GM21825 (cell line): Measurements from ENCODE around the gene ENPEP.
"Not testable (repeated sequence)": the region's sequence is repeated elsewhere in the genome, so short reads cannot be mapped to it uniquely, and the experiment has no call there.

Source experiments
- ATAC-seq: cut with Tn5 transposase; IDR thresholded peaks from one replicate; pipeline ENCODE4 v1.9.1; 2021; ENCODE audit warnings: mild to moderate bottlenecking, moderate library complexity; ENCODE audit not compliant: unreplicated experiment

ENPEP gene

GRCh38 chr4:110483516-110483915 is 7.6 kb downstream of the ENPEP start:
- ATAC-seq, result no peak

- ATAC-seq, result peak; percentile 99
These were observed 8.1 kb downstream of the ENPEP start for GRCh38 chr4:110484029-110484428.

GRCh38 chr4:110484767-110485166 is 8.8 kb downstream of the ENPEP start:
- ATAC-seq, result no peak

GRCh38 chr4:110485452-110485851 is 9.5 kb downstream of the ENPEP start:
- no peak for ATAC-seq

- no peak for ATAC-seq
These were observed 10.3 kb downstream of the ENPEP start for GRCh38 chr4:110486256-110486655.

GRCh38 chr4:110486850-110487249 is 10.9 kb downstream of the ENPEP start:
- ATAC-seq, result not testable (repeated sequence)

GRCh38 chr4:110487873-110488272 is 11.9 kb downstream of the ENPEP start:
- no peak for ATAC-seq

- no peak for ATAC-seq
These were observed 14.1 kb downstream of the ENPEP start for GRCh38 chr4:110489901-110490508.

- ATAC-seq, result no peak
These were observed 16.6 kb downstream of the ENPEP start for GRCh38 chr4:110492522-110492921.

GRCh38 chr4:110493520-110493919 is 17.6 kb downstream of the ENPEP start:
- no peak for ATAC-seq

- no peak for ATAC-seq
These were observed 22.5 kb downstream of the ENPEP start for GRCh38 chr4:110498420-110498819.

GRCh38 chr4:110499126-110499525 is 23.2 kb downstream of the ENPEP start:
- no peak for ATAC-seq

- ATAC-seq, result no peak
These were observed 25.9 kb downstream of the ENPEP start for GRCh38 chr4:110501826-110502225.

- no peak for ATAC-seq
These were observed 27.5 kb downstream of the ENPEP start for GRCh38 chr4:110503270-110504083.

- no peak for ATAC-seq
These were observed 28.1 kb downstream of the ENPEP start for GRCh38 chr4:110504084-110504435.

- no peak for ATAC-seq
These were observed 29.5 kb downstream of the ENPEP start for GRCh38 chr4:110505440-110505839.

GRCh38 chr4:110508827-110509710 is 33.1 kb downstream of the ENPEP start:
- ATAC-seq, result no peak

GRCh38 chr4:110510277-110510676 is 34.3 kb downstream of the ENPEP start:
- ATAC-seq, result no peak

- ATAC-seq, result no peak
These were observed 35.1 kb downstream of the ENPEP start for GRCh38 chr4:110510955-110511544.

GRCh38 chr4:110512901-110513300 is 36.9 kb downstream of the ENPEP start:
- ATAC-seq, result no peak

- ATAC-seq, result no peak
These were observed 39.0 kb downstream of the ENPEP start for GRCh38 chr4:110514889-110515479.
